Posterior vena cava (tissue), 2 donors: ENCODE measurements around the gene PKHD1. TPM values are rescaled to one million over a fixed set of nuclear protein-coding genes. Genes with fewer than 3 reads are reported as not detected.
"Not testable (repeated sequence)": the region's sequence is repeated elsewhere in the genome, so short reads cannot be mapped to it uniquely, and the experiment has no call there.

ENCODE experiments used
- DNase-seq: peaks from one replicate; pipeline ENCODE4 v3.0.0-alpha.2; 2020; ENCODE audit warnings: low spot score
- intact Hi-C, 2 donors: fragments of 100-400 bp; cut with DNase I; formaldehyde crosslinking; loops; one replicate each; pipeline versions ENCODE4 v1.14.1 to v1.14.2; 2022 to 2023
- total RNA-seq, 2 donors: library from RNA; stranded (reverse); fragmentation: NEBNext Ultra II Directional; extraction: Animal tissue kit (Norgen Biotek cat#: 25700); gene quantifications; one replicate each; pipeline ENCODE4 v1.2.1, GENCODE V29; 2021
- donor health status: DM: yes; HTN: yes; CAD: no.
- donor health status: DM: yes; HTN: yes; CAD: no.

The PKHD1 gene
- total RNA-seq, 2 donors from 2014 or later = not detected

GRCh38 chr6:52014391-52014790 lies 73.0 kb downstream of the PKHD1 start:
- DNase-seq = no peak
- intact Hi-C loops = no loop called here

- no peak for DNase-seq
- intact Hi-C loops = no loop called here
These were observed 74.4 kb downstream of the PKHD1 start for GRCh38 chr6:52013035-52013434.

DNA sequence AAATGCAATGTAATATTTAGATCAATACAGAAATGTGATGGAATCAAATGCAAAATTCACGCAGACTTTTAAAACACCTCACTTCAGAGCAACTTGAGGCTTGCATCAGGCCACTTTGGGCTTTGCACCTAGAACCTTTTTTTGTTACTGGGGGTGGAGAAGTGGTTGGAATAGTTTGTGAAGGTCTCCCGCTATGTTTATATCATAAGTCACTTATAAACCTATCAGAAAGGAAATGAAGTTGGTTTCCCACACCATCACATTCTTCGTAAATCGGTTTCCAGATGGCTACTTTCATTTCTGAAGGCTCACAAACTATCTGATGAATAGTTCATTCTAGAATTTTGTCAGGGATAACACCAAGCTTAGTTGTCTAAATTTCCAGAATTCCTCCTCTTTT lies 74.8 kb downstream of the PKHD1 start:
- intact Hi-C loops = no loop called here
- no peak for DNase-seq

DNA sequence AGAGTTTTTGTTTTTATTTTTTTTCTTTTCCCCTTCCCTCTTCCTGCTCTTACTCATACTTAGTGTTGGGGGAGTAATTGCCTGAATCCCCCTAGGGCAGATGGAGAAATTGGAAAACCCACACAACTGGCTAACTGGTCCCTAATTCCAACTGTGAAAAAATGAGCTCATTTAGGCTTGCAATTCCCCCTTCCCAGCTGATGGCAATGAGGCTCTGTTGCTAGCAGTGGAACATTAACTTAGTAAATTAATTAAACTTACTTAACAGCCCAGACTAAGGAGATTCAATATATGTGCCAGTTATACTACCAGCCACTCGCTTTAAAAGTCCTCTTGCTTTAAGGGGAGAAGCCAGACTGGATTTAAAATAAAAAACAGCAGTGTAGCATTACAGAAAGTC lies 76.6 kb downstream of the PKHD1 start:
- intact Hi-C loops = no loop called here
- no peak for DNase-seq

DNA sequence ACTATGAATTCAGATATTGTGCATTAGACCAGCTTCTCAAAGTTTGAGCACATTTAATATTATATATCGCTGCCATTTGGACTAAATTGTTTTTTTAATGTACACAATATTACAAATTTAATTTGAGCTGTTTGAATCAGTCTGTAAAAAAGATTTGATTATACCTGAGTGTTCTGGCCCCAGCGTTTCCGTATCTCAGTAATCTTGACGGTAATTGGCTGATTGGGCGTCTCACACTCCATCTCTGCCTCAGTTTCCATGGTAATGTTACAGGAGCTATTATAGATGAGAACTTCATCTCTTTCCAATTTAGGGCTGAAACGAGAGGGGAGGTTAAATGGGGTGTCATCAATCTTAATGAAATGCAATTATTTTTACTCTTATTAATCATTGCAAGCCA lies 77.3 kb downstream of the PKHD1 start:
- intact Hi-C loops = no loop called here
- no peak for DNase-seq

DNA sequence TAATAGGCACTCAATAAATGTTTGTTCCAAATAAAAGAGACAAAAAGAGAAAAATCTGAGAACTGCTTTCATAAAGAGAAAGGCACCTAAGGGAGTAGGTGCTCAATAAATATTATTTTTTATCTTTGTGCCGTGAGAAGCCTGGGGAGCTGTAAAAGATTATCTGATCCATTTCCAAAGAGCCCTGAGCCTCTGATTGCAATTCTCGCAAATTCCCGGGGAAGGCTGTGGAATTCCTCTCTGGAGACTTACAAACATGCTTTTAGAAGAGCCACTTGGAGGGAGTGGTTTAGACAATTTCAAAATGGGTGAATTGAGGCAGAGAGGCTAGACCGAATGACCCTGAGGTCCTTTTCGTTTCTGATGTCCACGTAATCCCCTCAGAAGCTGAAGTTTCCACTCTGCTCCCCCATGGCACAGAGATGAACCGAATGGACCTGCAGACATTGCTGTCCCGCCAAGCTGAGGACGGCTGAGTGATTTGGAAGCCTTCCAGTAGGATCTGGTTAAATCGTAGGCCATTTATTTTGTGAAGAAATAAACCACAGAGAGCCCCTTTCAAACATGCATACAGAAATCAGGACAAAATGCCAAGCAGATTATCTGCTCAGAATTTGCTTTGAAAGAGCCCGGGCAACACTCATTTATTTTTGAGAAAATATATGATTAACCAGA lies 77.8 kb downstream of the PKHD1 start:
- intact Hi-C loops = no loop called here
- DNase-seq = no peak

GRCh38 chr6:52000064-52000463 lies 87.3 kb downstream of the PKHD1 start:
- DNase-seq = no peak
- intact Hi-C loops = no loop called here

DNA sequence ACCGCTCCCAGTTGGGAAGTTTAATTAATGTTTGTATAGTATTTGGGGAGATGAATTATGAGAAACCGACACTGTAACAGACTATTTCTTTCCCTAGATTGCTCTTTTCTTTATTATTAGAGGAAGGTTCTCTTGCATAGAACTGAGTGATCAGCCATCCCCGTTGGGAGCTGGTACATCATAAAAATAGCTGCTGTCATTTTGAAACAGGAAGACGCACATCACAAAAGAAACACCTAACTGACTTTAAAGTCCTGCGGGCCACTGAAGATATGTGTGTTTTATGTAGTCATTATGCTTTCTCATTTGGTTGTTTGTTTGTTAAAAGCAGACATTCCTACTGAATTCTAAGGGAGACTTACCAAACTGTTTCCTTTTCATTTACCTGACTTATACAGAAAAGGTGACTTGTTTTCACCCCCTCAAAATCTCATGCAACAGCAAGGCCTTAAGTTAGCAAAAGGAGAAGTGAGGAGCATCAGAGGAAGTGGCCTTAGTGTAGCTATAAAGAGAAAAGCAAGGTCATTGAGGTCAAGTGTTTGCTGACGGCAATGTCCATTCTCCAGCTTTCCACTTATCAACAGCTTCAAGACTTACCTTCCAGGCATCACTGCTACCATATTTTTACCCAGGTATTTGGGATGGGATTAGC lies 91.0 kb downstream of the PKHD1 start:
- no peak for DNase-seq
- intact Hi-C loops = no loop called here

DNA sequence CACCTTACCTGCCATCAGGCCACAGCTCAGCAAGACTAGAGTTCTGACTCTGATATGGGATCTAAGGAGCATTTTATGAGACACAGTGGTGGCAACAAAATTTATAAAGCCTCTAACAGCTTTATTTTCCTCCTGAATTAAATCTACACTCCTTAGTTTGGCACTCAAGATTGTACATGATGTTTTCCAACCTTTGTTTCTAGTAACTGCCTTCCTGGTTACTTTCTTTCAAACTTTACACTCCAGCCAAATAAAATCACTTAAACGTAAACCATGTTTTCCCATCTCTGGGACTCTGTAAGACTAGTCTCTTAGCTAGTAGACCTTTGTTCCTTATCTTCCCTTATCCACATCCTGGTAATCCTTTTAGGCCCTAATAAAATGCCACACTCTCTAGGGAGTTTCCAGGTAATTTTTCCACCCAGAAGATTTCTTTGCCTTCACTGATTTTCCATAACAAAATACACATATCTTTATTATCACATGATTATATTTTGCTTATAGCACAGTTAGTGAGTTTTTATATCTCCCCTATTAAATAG lies 92.1 kb downstream of the PKHD1 start:
- no peak for DNase-seq
- intact Hi-C loops = no loop called here

- no peak for DNase-seq
These were observed 94.5 kb downstream of the PKHD1 start for GRCh38 chr6:51992876-51993275.

DNA sequence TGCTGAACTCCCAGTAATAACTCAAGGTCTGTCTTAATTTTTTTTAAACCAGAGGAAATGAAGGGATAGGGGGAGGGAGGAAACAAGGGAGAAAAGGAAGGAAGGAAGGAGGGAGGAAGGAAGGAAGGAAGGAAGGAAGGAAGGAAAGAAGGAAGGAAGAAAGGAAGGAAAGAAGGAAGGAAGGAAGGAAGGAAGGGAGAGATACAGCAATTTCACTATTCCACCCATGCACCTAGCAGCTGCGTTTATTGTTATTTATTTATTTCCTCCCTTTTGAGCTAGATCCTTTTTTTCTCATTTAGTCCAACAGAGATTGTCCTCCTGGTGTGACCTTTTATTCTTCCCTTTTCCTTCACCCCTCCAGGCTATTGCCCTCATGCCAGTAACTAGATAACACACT lies 97.6 kb downstream of the PKHD1 start:
- no peak for DNase-seq
- intact Hi-C loops = no loop called here

More at GRCh38 chr6:51992876-51993275, 94.5 kb downstream of the PKHD1 start:
- intact Hi-C loops = no loop called here

- no peak for DNase-seq
- intact Hi-C loops = no loop called here
These were observed 100.5 kb downstream of the PKHD1 start for GRCh38 chr6:51986864-51987263.

GRCh38 chr6:51983564-51983963 lies 103.8 kb downstream of the PKHD1 start:
- no peak for DNase-seq
- intact Hi-C loops = no loop called here

DNA sequence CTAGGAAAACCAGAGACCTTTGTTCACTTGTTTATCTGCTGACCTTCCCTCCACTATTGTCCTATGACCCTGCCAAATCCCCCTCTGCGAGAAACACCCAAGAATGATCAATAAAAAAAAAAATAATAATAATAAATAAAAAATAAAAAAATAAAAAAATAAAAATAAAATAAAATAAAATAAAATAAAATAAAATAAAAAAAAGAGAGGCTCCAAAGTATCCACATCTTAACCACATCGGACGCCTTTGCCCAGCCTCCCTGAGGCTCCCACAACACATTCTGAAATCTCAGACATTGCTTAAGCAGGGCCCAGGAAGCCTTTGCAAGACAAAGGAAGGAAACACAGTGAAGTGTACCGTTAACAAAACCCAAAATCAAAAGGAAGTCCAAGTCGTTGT lies 104.7 kb downstream of the PKHD1 start:
- DNase-seq, intact Hi-C loops: not testable (repeated sequence)

DNA sequence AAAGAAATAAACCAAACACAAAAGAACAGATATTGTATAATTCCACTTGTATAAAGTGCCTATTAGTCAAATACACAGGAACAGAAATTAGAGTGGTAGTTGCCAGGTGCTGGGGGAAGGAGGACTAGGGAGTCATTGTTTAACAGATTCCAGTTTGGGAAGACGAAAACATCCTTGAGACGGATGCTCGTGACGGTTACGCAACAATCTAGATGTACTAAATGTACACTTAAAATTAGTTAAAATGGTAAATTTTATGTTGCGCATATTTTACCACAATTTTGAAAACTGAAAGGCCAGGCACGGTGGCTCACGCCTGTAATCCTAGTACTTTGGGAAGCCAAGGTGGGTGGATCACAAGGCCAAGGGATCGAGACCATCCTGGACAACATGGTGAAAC lies 111.0 kb downstream of the PKHD1 start:
- no peak for DNase-seq
- intact Hi-C loops = no loop called here

GRCh38 chr6:51972659-51973058 lies 114.8 kb downstream of the PKHD1 start:
- DNase-seq = no peak
- intact Hi-C loops = no loop called here

DNA sequence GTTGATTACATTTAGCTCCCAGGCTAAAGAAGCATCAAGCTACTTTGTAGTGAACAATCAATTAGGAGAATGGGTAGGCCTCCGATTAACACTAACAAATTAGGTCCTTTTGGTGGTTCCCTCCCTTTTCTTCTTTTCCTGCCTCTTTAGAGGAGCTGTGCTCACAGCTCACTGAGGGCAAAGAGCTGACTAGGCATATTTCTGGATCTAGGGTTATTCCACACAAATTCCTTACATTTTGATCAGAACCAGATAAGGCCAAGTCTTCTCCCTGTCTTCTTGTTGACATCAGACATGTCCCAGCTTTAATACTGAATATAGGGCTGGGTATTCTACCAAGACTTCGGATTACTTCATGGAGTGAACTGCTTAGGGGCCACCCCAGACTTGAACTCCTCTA lies 119.1 kb downstream of the PKHD1 start:
- intact Hi-C loops = no loop called here
- DNase-seq = no peak

- intact Hi-C loops = no loop called here
- DNase-seq = no peak
These were observed 122.1 kb downstream of the PKHD1 start for GRCh38 chr6:51965222-51965801.

DNA sequence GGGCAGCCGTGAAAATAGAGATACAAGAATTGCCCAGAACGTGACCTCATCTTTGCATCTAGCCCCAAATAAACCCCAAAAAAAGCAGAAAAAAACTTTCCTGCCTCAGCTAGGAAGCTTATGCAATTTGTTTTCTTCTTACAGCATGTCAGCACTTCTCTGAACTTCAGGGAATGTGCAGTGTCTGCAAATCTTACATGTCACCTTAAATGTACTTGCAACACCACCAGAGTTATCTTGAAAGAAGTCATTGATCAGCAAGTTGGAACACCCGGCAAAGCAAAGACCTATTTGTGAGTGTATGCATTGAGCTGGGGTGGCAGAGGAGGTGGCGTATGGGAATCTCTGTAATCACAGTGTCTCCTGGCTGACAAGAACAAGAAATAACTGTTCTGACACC lies 123.4 kb downstream of the PKHD1 start:
- no peak for DNase-seq
- intact Hi-C loops = no loop called here

- intact Hi-C loops = no loop called here
- DNase-seq = no peak
These were observed 125.1 kb downstream of the PKHD1 start for GRCh38 chr6:51962354-51962753.

GRCh38 chr6:51960419-51960818 lies 127.0 kb downstream of the PKHD1 start:
- intact Hi-C loops = no loop called here
- DNase-seq = no peak
